Neutrophil (primary cell): ENCODE data around the gene TRANK1.

ENCODE experiments used
- H3K27ac ChIP-seq: fragments of 200-600 bp; sonication (generic); 2 replicates; pipeline ENCODE4 v1.5.1; 2016; ENCODE audit warnings: mild to moderate bottlenecking, moderate library complexity
- H3K27me3 ChIP-seq: fragments of 200-600 bp; sonication (generic); 2 replicates; pipeline ENCODE4 v1.6.0; 2016; ENCODE audit warnings: mild to moderate bottlenecking
- H3K36me3 ChIP-seq: fragments of 200-600 bp; sonication (generic); 2 replicates; pipeline ENCODE4 v1.5.1; 2017
- H3K4me1 ChIP-seq, 2 experiments: fragments of 200-600 bp in 1 of 2; sonication (generic) in 1 of 2; 1 replicate in 1 of 2; 2 replicates in 1 of 2; pipeline versions ENCODE4 v1.5.1 to v1.6.1; 2013 to 2016; ENCODE audit warnings: low read depth in 1 of 2, low read length in 1 of 2, mild to moderate bottlenecking in 1 of 2, moderate library complexity in 1 of 2; ENCODE audit not compliant: control insufficient read depth in 1 of 2, insufficient read depth in 1 of 2
- H3K4me3 ChIP-seq, 2 experiments: fragments of 200-600 bp in 1 of 2; sonication (generic) in 1 of 2; 1 replicate in 1 of 2; 2 replicates in 1 of 2; pipeline ENCODE4 v1.5.1; 2013 to 2016; ENCODE audit warnings: low read depth in 1 of 2, low read length in 1 of 2, mild to moderate bottlenecking in 1 of 2, moderate library complexity in 1 of 2
- H3K9me3 ChIP-seq: fragments of 200-600 bp; sonication (generic); 2 replicates; pipeline ENCODE4 v1.5.1; 2016
- TF ChIP-seq, protein P1 (sequence below): fragments of 200-600 bp; sonication (generic); IDR thresholded peaks from 2 replicates; pipeline ENCODE4 v1.5.1; 2016; ENCODE audit warnings: antibody characterized with exemption

TRANK1 gene

DNA sequence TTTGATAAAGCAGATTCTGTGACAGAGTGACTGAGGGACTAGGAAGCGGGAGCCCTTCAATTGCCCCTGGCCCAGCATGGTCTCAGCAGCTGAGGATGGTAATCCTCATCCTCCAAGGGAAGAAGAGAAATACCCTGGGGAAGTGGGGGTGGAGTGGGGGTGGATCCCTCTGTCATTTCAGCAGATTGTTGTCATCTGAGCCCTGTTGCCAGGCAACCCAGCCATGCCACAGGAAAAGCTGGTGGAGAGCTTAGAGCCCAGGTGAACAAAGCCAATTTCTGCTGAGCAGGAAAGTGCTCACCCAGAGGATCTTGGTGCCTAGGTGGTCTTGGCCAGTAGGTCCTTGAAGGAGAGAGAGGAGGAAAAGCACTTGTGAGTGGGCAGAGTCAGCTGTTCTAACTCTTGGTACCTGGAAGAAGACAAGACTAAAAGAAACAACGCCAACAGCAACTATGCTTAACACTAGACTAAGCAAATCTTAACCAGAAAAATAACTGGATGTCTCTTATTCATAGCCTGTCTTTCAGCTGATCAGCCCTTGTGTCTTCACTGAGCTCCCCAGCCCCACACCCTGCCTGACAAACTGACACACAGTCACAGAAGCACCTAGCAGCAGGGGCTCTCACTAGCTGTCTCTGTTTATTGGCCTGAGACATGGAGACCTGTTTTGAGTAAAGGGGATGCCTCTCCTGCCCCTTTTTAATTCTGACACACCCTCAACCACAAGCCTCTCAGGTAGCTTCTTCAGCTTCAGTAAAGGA, 140.4 kb downstream of the TRANK1 start:
- no peaks in the 10 kb centered on the region for H3K36me3 ChIP-seq
- no peaks in the 10 kb centered on the region for H3K4me1 ChIP-seq
- no peaks in the 10 kb centered on the region for H3K9me3 ChIP-seq
- TF ChIP-seq, protein P1, sequence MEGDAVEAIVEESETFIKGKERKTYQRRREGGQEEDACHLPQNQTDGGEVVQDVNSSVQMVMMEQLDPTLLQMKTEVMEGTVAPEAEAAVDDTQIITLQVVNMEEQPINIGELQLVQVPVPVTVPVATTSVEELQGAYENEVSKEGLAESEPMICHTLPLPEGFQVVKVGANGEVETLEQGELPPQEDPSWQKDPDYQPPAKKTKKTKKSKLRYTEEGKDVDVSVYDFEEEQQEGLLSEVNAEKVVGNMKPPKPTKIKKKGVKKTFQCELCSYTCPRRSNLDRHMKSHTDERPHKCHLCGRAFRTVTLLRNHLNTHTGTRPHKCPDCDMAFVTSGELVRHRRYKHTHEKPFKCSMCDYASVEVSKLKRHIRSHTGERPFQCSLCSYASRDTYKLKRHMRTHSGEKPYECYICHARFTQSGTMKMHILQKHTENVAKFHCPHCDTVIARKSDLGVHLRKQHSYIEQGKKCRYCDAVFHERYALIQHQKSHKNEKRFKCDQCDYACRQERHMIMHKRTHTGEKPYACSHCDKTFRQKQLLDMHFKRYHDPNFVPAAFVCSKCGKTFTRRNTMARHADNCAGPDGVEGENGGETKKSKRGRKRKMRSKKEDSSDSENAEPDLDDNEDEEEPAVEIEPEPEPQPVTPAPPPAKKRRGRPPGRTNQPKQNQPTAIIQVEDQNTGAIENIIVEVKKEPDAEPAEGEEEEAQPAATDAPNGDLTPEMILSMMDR: no peak
- no peaks in the 10 kb centered on the region for H3K27me3 ChIP-seq
- H3K4me3 ChIP-seq: no peak overlapping the region
- H3K27ac ChIP-seq: no peak overlapping the region

DNA sequence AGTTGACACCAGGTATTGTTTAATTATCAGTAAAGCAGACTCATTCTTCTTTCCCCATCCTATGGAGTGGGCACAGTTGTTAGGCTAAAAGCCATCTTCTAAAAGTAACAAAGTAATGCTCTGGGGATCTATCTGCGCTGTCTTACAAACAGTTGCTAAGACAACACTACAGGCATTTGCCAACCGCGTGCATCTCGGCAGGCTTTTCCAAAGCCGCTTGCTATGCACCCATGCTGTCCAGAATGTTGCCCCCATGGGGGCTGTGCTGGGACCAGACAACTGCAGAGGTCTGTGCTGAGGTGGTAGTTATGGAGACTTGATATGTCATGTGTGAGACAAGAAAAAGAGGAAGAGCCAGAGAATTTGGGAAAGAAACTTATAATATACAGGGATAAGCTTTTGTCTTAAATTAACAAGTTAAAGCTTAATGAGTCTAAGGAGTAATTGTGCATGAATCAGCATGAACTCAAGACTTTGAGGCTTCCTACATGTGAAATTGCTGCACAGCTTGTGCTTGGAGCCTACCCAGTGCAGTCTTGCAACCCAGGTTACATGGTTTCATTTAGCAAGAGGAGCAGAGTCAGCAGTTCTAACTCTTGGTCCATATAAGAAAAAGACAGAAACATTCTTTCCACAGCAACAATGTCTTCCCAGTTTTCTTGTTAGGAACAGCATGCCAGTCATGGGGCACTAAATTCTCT, 141.6 kb downstream of the TRANK1 start:
- Histone ChIP-seq H3K27ac (no peak overlapping the region), H3K9me3 (no peaks in the 10 kb centered on the region), H3K4me1 (no peaks in the 10 kb centered on the region), H3K36me3 (no peaks in the 10 kb centered on the region), H3K4me3 (no peak overlapping the region), H3K27me3 (no peaks in the 10 kb centered on the region)
- TF ChIP-seq, protein P1: no peak

DNA sequence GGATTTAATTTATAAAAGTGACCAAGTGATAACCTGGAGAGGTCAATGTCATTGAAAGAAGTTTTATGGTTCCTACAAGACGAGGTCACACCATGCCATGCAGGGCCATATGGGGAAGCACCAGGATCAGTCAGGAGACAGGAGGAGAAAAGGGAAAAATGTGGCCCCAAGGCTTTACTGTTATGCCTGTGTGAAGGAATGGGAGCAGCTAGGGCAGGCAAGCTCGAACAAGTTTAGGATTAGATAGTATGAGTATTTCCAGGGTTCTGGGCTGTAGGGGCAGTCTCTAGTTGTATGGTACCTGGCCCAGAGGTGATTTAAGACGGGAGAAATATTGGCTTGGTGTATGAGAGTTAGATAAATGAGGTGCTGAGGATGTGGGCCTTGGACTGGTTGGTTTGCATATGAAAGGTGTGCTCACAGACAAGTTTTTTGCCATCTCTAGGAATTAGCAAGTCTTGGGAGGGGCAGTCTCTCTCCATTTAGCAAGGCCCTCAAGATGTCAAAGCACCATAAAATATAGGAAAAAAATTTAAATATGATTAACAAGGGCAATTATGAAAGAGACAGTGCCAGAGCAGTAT, 144.2 kb downstream of the TRANK1 start:
- Histone ChIP-seq H3K27ac (no peak overlapping the region), H3K4me3 (no peak overlapping the region), H3K36me3 (no peaks in the 10 kb centered on the region), H3K27me3 (no peaks in the 10 kb centered on the region), H3K4me1 (no peaks in the 10 kb centered on the region), H3K9me3 (no peaks in the 10 kb centered on the region)
- TF ChIP-seq, protein P1: no peak

DNA sequence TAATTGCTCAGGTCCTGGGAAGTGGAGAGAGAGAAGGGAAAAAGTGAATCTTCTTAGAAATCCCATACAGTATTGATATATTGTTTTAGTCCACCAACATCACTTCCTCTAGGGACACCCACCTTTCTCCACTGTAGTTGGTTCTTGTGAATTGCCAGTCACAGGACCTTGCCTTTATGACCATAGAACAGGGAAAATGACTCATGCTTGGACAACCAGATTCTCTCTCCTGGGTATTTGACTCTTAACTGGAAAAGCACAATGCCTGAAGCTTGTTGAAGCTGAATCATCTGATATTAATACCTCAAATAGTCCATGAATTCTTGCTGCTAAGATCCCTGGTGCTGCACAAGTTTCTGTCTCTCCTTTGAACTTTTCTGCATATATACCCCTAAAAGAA, 148.0 kb downstream of the TRANK1 start:
- TF ChIP-seq, protein P1: no peak
- H3K4me3 ChIP-seq: no peak overlapping the region

DNA sequence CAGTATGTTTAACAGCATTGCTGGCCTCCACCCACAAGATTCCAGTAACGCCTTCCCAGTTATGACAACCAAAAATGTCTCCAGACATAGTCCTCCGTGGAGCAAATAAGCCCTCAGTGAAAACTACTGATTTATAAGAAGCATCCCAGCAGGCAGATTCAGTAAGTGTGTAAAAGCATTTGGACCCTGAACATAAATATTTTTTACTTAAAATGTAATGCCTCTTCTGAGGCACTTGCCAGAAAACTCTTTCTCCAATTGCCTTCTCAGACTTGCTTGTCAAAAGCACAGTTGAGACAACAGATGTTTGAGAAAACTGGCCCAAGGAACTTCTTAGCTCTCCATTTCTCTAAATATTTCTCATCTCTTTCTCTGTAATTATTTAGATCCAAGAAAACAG, 148.7 kb downstream of the TRANK1 start:
- Histone ChIP-seq H3K36me3 (no peaks in the 10 kb centered on the region), H3K27me3 (no peaks in the 10 kb centered on the region), H3K4me3 (no peak overlapping the region), H3K27ac (no peak overlapping the region), H3K9me3 (no peaks in the 10 kb centered on the region), H3K4me1 (no peaks in the 10 kb centered on the region)
- TF ChIP-seq, protein P1: no peak

More for the DNA sequence above, 148.0 kb downstream of the TRANK1 start:
- Histone ChIP-seq H3K36me3 (no peaks in the 10 kb centered on the region), H3K27me3 (no peaks in the 10 kb centered on the region), H3K27ac (no peak overlapping the region), H3K9me3 (no peaks in the 10 kb centered on the region), H3K4me1 (no peaks in the 10 kb centered on the region)
